HG03175 (cell line): Measurements from ENCODE around the gene SPSB2.

Experiments used
- ATAC-seq: cut with Tn5 transposase; IDR thresholded peaks from one replicate; pipeline ENCODE4 v1.9.1; 2021; ENCODE audit warnings: mild to moderate bottlenecking, moderate library complexity; ENCODE audit not compliant: unreplicated experiment

The SPSB2 gene

DNA sequence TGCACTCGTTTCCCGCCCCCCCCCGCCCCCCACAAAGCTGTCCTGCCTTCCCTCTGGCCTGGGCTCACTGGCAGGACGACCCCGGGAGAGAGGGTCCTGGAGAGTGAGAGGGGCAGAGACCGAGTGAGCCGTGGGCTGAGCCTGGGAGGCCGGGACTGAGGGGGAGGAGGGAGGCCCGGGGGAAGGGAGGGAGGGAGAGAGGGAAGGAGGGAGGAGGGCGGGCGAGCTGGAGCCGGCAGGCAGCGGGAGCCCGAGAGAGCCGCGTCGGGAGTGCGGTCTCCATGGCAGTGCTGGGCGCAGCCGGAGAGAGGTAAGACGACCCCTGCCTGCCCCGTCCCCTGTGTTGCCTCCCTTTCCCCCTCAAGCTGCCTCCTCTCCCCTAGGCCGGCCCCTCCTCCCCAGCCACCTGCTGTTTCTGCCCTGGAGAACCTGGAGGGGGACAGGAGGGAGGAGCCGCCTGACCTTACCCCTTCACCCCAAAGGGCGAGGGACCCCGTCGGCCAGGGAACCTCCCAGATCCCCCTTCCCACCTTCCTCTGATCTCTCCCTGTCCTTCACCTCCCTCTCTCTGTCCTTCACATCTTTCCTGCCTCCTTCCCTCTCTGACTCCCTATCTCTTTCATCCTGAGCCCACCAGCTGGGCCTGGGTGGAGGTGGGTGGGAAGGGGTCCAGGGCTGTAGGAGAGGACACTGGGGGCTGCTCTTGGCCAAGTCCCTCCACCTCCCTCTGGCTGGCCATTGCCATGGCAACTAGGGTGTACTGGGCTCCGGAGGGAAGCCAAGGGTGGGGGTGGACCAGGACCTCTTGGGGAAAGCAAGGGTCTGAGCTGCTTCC, 51.3 kb downstream of the SPSB2 start, which contains the start of gene GPR162:
Gene GPR162, plus strand, starts transcription at position 231 of the 835 bp plus-strand sequence. CDS start 2,078 bp downstream, outside the sequence.
- no peak for ATAC-seq
